G401.6 (cell line): ENCODE results near the gene OPN3.

Source experiments
- FAIRE-seq: peaks from 2 replicates; lab custom pipeline; 2012; peaks lifted over from hg19 to GRCh38; lab: Jason Lieb, UNC

The OPN3 gene

DNA sequence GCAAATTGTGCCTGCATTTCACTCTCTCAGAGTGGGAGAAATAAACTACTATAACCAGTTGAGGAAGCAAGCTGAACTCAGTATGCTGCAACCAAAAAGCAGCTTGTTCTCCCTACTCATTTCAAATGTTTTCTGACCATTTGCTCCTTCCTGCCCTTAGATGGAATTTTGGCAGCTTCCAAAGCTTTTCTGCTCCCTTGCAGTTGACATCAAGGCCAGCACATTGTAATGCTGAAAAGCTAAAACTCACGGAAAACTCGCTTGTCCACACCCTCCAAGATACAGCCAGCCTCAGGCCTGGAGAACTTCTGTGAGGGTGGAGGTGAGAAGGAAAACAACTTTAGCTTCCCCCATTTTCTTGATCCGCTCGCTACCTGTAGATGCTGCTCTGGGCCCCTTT, 5.0 kb upstream of the OPN3 start:
- no peak for FAIRE-seq

DNA sequence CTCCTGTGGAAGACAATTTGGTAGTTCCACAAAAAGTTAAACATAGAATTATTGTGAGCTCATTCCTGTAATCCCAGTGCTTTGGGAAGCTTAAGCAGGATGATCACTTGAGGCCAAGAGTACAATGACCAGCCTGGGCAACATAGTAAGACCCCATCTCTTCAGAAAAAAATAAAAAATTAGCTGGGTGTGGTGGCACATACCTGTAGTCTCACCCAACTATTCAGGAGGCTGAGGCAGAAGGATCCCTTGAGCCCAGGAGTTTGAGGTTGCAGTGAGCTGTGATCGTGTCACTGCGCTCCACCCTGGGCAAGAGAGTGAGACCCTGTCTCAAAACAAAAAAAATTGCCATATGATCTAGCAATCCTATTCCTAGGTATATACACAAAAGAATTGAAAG, 4.1 kb upstream of the OPN3 start:
- FAIRE-seq, result no peak

DNA sequence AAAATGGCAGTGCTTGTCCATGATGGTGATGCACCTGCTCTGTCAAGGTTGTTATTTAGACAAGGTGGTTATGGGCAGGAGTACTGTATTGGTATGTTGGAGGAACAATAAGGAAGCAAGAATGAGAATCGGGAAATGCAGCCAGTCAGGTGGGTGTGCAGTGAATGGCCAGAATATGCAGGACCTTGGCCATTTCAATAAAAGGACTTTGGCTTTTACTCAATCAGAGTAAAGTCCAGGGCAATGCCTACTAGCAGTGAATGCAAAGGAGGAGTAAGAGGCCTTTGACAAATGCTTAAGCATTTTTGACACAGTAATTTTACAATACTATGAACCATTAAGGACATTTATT, 2.4 kb upstream of the OPN3 start:
- FAIRE-seq, result no peak

DNA sequence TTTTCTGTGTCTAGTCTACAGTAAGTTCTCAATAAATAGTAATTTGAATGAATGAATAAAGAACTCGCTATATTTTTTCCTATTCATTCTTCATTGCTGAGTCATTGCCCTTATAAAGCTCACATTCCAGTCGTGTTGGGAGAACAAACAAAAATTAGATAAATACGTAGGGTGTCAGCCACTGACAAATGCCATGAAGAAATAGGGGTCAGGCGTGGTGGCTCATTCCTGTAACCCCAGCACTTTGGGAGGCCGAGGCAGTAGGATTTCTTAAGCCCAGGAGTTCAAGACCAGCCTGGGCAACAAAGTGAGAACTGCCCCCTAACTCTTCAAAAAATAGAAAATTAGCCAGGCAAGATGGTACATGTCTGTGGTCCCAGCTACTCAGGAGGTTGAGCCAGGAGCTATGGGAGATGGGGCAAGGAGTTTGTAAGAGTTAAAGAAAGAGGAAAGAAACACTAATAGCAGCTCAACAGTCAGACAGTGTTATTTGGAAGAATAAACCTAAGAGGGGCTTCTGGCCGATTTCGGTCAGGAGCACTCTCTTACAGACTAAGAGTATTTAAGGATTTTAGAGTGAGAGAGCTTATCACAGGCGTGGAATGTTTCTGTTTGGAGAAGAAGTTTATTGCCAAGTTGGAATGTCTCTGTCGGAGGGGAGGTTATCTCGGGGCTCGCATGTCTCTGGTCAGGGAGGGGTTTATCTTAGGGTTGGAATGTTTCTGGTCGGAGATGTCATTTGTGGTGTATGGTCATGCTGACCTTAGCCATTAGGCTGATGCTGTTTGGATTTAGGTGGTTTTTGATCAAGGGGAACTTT, 1.8 kb upstream of the OPN3 start:
- FAIRE-seq, result no peak

DNA sequence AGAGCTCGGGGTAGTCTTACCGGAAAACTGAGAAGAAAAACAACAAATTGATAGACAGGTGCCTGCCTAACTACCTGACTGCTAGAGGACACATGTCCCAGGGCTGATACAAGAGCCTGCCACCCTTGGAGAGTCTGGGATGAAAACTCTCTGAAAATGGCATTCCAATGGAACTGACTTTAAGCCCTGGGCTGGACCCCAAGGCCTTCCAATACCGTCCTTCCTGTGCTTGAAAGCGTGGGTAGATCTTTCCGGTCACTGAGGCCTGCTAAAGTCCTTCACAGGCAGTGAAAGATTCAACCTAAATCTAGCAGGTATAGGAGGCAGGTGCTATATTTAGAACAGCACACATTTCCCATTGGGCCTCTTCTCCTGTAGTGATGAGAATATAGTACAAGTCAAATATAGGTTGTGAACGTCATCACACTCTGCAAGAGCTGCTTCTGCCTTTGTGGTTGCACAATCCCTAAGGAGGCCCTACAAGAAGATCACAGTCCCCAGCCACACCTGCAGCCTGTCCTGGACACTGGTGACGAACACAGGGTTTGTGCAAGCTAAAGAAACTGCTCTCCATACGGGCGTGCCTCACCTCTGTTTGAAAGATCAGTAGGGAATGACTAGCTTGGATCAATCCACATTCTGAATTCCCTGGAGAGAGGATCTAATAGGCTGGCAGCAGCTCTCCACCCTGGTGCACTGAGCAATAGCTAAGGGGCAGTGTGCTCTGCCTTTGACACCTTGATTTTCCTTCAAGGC, 876 bp upstream of the OPN3 start:
- FAIRE-seq, result no peak

DNA sequence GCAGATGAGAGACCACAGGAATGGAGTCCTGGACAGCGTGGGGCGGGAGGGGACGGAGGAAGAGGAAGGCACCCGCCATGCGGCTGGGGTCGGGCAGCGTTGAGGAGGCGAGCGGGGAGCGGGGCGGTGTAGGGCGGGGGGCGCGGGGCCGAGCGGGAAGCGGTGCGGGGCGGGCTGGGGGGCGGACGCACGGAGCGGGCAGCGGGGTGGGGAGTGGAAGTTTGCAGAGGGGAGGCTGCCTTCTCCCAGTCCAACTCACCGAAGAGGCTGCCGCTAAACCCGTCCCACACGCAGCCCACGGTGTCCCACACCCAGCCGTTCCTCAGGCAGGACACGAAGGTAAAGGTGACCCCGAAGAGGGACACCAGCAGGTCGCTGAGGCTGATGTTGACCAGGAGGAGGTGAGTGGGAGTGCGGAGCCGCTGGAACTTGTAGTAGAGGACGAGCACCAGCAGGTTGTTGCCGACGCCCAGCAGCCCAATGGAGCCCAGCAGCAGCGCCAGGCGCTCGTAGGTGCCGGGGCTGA, 483 bp downstream of the OPN3 start:
- no peak for FAIRE-seq

DNA sequence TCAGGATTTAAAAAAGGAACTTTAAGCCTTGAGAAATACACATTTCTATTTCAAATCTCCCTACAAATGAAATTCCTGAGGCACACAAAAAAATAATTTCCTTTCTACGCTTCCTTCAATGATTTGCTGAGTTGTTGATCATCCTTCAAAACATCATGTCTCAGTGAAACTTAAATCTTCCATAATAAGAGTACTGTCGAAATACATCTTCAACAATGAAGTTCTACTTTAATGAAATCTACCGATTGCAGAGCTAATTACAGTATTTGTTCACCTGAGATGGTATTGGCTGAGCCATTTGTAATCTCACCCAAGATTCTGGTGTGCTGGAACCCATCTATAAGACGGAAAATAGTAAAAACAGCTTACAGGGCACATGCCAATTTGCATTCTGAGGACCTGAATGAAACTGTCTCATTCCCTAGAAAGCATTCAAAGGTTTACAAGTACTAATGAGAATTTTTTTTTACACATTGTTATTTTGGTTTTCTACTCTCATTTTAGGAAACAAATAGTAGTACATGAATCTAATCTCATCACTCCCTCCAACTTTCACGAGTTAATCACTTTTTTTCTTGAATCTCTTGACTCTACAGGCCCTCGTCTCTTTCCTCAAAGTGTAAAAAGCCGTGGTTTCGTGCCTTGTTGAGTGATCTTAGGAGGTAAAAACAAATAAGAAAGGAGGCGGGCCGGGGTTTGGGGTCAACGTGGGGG, 1.1 kb downstream of the OPN3 start:
- no peak for FAIRE-seq

DNA sequence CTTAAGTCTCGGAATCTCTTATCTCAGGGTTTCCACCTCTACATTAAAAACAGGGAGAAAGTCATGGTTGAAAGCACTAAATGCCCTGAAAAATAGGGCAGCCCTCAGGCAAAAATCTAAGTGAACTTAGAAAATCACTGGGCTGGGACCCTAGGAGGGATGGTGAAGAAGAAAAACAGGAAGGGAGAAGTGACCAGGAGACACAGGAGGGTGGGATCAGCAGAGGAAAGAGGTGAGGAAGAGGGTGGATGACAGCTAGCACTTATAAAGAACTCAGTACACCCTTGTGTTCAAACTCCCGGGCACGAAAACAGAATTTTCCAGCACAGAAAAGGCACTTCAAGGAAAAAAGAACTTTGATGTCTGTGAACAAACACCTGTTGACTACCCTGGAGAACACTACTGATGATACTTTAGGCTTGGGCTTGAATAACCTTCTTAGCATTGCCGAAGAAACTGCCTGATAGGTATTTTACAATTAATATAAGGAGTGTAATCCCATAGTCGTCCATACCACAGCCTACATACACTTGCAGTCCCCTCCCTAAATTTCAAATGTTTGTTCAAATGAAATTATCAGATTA, 2.0 kb downstream of the OPN3 start:
- FAIRE-seq, result no peak

DNA sequence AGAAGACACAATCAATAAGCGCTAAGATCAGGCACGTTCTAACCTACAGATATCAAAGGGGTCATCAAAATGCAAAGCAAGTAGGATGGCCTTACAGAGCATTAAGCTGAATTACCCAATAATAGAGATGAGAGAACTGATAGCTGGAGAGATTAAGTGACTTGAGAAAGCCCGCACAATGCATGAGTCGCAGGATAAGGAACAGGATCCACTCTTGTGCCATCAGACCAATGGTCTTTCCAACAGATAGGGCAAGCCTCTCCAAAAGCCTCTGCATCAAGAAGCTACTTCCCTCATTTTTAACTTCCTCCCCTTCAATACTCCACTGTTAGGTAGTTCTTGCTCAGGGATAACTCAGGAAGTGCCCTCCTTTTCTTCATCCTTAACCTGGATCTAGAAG, 2.6 kb downstream of the OPN3 start:
- no peak for FAIRE-seq

DNA sequence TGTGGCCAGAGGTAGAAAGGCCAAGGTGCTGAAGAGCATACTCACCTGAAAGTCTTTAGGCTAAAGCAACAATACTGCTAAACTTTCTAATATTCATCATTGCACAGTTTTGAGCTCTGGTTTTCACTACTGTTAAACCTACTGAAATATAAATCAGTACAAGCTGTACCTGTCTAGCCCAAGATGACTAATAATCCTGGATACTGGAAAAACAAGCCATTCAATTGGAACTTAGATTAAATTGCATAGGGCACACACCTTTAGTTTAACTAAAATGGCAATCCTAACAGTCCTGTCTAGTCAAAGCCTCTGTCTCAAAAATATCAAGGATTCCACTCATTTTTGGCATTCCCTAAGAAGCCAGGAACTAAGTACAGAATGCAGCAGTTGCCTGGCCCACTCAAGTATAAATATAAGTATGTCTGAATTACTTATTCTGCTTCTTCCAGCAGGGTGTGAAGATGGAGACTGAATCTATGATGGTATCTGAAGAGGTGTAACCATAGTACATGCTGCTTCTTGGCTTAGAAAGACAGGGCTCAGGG, 3.1 kb downstream of the OPN3 start:
- FAIRE-seq, result no peak

DNA sequence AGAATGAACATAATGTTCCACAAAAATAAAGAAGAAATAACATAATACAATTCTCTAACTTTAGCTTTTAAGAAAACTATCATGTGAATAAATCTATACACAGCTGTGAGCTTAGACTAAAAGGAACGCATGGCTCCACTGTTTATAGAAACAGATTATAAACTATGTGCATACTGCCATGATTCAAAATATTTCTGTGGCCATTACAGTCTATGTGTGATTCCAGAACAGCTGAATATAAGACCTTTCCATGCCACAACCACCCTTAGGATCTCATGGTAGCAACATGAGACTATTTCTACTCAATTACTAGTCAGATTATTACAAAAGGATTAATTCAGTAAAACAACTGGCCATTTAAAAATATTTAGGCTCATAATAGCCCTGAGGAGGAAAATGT, 3.9 kb downstream of the OPN3 start:
- FAIRE-seq, result no peak

DNA sequence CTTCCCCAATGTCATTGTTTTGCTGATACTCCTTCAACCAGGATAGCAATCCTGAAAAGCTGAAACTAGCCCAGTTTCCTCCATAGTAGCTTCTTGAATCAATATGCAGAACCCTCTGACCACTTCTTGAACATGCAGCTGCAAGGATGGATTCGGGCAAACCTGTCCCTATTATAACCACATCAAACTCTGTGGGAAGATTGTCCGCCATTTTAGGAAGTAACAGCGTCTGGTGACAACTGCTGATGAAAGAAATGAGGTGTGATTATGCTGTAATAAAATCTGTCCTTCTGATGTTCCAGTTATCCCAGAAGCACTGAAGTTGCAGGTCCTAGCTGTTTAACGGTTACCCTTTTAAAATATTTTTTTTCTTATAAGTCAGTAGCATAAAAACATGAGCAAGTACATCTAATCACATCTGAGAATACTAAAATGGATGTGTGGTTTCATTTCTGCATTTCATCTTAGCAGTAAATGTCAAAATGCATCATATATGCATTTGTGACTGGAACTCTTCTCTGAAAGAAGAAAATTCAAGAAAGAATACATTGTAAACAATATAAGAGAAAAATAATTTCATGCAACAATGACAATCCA, 4.5 kb downstream of the OPN3 start:
- FAIRE-seq, result no peak

DNA sequence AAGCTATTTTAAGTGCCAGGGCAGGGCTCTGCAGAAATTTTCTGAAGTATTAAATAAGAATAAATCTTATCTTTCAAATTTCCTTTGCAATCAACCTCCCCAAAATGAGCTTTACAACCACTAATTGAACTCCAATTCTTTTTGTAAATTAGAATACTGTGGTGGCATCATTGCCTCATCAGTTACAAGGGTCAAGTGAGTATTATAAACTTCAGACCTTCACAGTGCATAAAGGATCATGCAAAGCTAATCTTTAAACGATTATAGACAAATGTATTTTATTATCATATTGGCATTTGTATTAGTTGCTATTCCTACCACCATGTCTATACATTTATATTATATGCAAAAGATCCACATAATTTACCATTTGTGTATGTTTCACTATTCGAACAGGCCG, 7.2 kb downstream of the OPN3 start:
- FAIRE-seq, result no peak

DNA sequence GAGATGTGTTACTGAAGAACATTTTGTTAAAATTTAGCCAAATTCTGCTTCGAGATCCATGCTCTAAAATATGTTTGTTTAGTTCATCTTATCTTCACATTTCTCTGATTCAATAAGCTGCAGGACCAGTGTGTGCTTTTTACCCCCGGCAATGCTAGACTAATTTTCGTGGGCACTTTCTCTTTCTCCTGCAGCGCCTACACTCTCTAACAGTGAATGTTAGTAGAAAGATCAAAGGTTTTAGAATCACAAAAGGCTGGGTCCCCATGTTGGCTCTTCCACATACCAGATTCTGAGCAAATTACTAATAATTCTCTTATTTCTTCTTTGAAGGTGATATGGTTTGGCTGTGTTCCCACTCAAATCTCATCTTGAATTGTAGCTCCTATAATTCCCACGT, 8.5 kb downstream of the OPN3 start:
- no peak for FAIRE-seq

DNA sequence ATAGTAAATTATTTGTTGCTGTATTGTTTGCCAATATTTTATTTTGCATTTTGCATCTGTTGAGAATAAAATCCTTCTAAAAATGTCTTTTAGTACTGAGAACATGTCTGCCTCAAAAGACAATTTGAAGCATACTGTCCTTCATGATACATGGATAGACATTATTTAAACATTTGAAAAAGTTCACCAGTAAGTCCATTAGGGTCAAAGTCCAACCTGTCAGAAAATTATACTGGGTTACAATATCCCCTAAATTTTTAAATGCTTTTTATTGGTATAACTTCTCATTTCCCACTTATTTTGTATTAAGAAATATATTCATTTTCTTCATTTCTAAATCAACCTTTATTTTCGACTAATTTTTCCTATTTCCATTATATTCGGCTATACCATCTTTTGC, 9.3 kb downstream of the OPN3 start:
- peak; percentile 52 for FAIRE-seq

DNA sequence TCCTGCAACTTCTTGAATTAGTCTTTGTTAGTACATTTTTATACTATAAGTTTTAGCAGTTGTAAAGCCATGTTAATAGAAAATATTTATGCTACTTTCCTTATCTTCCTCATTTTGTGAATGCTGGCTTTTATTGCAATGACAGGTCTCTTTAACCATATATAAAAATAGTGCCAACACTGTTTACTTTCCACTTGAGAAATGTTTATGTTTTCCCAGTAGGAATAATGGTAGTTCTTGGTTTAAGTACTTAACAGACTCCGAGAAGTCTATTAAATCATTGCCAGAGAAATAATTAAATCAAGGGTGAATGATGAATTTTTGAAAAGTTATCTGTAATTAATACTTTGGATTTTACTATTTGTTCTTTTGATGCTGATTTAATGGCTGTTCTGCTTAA, 9.7 kb downstream of the OPN3 start:
- no peak for FAIRE-seq

DNA sequence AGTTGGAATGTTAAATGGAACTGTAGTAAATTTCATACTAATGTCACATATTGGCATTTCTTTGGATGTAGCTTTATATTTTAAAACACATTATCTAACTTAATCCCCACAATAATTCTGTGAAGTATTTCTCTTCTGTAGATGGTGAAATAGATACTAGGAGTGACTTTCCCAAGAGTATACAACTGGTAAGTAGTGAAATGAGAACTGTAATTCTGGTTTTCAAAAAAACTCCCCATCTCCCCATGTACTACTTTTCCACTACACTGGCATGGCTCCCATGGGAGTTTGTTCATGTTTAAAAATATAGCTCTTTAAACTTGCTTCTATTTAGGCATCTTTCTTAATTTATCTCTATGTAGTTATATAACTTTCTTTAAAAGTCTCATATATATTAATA, 10.2 kb downstream of the OPN3 start:
- no peak for FAIRE-seq

DNA sequence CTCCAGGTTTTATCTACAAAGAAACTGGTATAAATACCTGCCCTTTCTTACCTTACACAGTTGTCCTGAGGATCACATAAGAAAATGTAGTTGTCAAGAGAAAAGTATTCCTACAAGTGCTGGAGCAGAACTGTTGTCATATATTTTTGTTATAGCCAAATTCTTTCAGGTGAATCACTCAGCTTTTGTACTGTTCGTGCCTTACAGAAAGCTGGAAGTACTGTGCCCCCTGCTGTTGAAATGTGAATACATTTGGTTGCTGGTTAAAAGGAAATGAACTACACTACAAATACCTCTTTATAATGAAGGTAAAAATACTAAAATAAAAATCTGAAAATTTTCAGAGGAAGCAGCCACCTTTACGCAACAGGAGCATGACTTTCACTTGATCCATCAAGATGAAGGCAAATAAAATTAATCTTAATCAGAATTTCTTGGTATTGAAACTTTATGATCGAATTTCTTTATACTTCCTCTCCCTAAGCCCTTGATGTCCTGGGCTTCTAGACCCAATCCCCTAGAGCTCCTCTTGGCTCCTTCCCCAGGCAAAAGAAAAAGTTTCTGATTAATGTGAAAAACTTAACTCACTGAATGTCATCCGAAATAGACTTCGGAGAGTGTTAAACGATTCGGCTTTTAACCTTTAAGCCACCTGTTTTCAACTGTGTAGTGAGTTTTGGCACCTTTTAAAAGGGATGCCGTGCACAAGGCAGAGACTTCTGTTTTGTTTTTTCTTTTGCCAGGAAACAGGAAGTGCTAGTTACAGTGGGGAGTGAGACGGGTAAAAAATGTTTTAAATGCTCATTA, 12.5 kb downstream of the OPN3 start:
- peak; percentile 42 for FAIRE-seq

DNA sequence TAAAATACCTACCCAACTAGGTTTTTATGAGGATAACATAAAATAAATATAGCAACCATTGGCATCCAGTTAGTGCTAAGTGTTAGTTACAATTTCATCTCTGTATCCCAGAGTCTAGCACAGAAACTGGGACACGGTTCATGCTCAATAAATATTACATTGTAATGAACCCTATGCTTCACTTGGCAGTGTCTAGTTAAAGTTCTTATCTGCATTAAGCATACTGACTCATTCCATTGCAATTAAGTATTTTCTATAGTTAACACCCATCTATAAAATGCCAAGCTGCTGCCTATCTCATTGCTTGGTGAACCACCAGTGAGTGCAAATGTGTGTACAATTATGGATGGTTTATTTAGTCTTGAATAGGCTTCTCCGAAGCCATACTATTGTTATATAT, 15.2 kb downstream of the OPN3 start:
- no peak for FAIRE-seq

DNA sequence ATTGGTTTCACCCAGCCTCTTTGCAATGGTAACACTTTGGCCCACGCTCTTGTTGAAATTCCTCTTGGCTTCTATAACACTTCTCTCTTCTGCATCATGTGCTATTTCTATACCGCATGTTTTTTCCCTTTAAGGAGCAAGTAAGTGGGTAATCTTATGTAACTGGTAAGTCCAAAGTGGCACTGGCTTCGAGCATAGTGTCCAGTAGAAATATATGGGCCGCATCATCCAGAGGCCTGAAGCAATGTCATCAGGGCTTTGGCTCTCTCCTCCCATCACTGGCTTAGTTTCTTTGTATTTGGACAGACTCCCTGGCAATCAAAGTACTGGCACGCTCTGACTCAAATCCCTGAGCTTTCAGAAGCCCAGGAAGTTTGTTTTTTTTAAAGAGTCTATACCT, 17.5 kb downstream of the OPN3 start:
- no peak for FAIRE-seq

DNA sequence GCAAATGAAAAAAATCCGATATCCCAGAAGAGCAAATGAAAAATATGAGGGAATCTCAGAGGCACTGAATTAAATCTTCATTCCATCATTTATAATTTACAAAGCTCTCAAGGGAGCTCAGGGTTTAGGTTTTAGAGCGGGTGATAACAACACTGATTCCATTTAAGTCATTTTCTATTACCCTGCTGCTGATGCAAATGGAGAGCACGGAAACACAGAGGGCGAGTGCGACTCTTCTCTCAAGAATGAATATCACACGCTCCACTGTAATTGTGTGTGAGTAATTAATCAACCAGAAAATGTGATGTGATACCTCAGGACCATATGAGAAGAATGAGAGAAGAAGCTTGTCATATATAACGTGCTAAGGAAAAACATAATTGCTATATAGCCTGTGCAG, 22.7 kb downstream of the OPN3 start:
- no peak for FAIRE-seq
